HG03039 (cell line): ENCODE results near the gene SNTA1.
"Not testable (repeated sequence)": the region's sequence is repeated elsewhere in the genome, so short reads cannot be mapped to it uniquely, and the experiment has no call there.

Experiments
- ATAC-seq: cut with Tn5 transposase; IDR thresholded peaks from one replicate; pipeline ENCODE4 v1.9.1; 2021; ENCODE audit warnings: mild to moderate bottlenecking, moderate library complexity; ENCODE audit not compliant: unreplicated experiment

Gene SNTA1

GRCh38 chr20:33466303-33466646 is 22.7 kb upstream of the SNTA1 start:
- ATAC-seq, result no peak

- ATAC-seq, result no peak
These were observed 22.1 kb upstream of the SNTA1 start for GRCh38 chr20:33465481-33466302.

- ATAC-seq, result not testable (repeated sequence)
These were observed 21.2 kb upstream of the SNTA1 start for GRCh38 chr20:33464759-33465158.

- no peak for ATAC-seq
These were observed 20.0 kb upstream of the SNTA1 start for GRCh38 chr20:33463332-33464101.

GRCh38 chr20:33460711-33461110 is 17.1 kb upstream of the SNTA1 start:
- no peak for ATAC-seq

GRCh38 chr20:33459599-33459998 is 16.0 kb upstream of the SNTA1 start:
- no peak for ATAC-seq

GRCh38 chr20:33456916-33457642 is 13.5 kb upstream of the SNTA1 start:
- ATAC-seq, result not testable (repeated sequence)

GRCh38 chr20:33450867-33451266 is 7.3 kb upstream of the SNTA1 start:
- no peak for ATAC-seq

- ATAC-seq, result no peak
These were observed 2.5 kb upstream of the SNTA1 start for GRCh38 chr20:33445881-33446625.

- no peak for ATAC-seq
These were observed 1.4 kb upstream of the SNTA1 start for GRCh38 chr20:33444797-33445560.

- no peak for ATAC-seq
These were observed 504 bp downstream of the SNTA1 start for GRCh38 chr20:33443006-33443511.

- no peak for ATAC-seq
These were observed 1.2 kb downstream of the SNTA1 start for GRCh38 chr20:33442136-33443005.

GRCh38 chr20:33441142-33441955 is 2.2 kb downstream of the SNTA1 start:
- no peak for ATAC-seq

GRCh38 chr20:33440562-33440961 is 3.0 kb downstream of the SNTA1 start:
- ATAC-seq, result not testable (repeated sequence)

GRCh38 chr20:33438481-33438880 is 5.1 kb downstream of the SNTA1 start:
- ATAC-seq, result no peak

- no peak for ATAC-seq
These were observed 6.2 kb downstream of the SNTA1 start for GRCh38 chr20:33437141-33437911.

- no peak for ATAC-seq
These were observed 9.1 kb downstream of the SNTA1 start for GRCh38 chr20:33434434-33434833.
